Fibroblast of villous mesenchyme (primary cell): Measurements from ENCODE around the gene RPL14. TPM values are rescaled to one million over a fixed set of nuclear protein-coding genes. Genes with fewer than 3 reads are reported as not detected.

ENCODE experiments used
- DNase-seq: peaks from one replicate; pipeline ENCODE4 v3.0.0-alpha.2; 2010; ENCODE audit warnings: low read depth
- H3K4me3 ChIP-seq: 2 replicates; pipeline ENCODE4 v1.5.1; 2011; ENCODE audit warnings: low read depth, mild to moderate bottlenecking, low read length
- CTCF ChIP-seq: IDR thresholded peaks from 2 replicates; pipeline ENCODE4 v1.5.1; 2012; ENCODE audit warnings: low read depth, mild to moderate bottlenecking, low read length; ENCODE audit not compliant: insufficient read depth
- small RNA-seq: library from RNA; depleted of rRNA; stranded (forward); fragments of <200 nt; gene quantifications from one replicate; pipeline ENCODE3, GENCODE V24; 2012
- total RNA-seq: library from RNA; depleted of rRNA; stranded (reverse); fragments of >200 nt; gene quantifications from 2 replicates; pipeline ENCODE4 v1.2.3, GENCODE V29; 2012

Gene RPL14
- total RNA-seq, 1 donor, result 209 TPM

- no peak overlapping the region for H3K4me3 ChIP-seq
- no peak for TF ChIP-seq CTCF
- DNase-seq, result peak; percentile 34
These were observed 59.1 kb downstream of the RPL14 start for GRCh38 chr3:40516201-40516600.

DNA sequence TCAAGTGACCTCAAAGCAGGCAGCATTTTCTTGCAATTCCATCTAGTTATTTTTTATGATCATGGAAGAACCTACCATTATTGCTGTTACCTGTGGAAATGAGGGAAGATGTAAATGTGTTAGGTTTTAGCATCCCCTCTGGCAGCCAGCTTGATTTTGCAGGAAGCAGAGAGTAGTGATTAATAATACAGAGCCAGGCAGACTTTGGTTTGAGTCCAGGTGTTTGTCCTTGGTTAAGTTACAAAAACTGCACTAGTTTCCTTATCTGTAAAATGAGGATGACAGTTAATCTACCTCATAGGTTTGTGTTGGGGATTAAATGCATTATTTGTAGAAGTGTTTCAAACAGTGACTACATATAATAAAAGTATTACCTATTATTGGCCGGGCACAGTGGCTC lies 60.9 kb downstream of the RPL14 start:
- TF ChIP-seq CTCF, result no peak
- DNase-seq, result no peak
- H3K4me3 ChIP-seq, result no peak overlapping the region

Small RNAs within 50 kb of the gene (small RNA-seq; reads per million reads assigned to genes)
- gene RNU5B-2P, result not detected

Other genes starting within 250 kb of the RPL14 start
- gene EIF1B, start 147.6 kb upstream of the RPL14 start, total RNA-seq, result 13.5 and 19.0 TPM in 2 replicates
- gene ENTPD3, start 70.2 kb upstream of the RPL14 start, total RNA-seq, result under 0.01 TPM in 1 of 2 replicates, not detected in the other
- 3.9 and 5.2 TPM in 2 replicates for gene ZNF619, start 19.8 kb downstream of the RPL14 start, total RNA-seq
- gene ZNF620, start 48.7 kb downstream of the RPL14 start, total RNA-seq, result 0.86 and 0.97 TPM in 2 replicates
- gene ZNF621, start 67.6 kb downstream of the RPL14 start, total RNA-seq, result 18.0 and 19.0 TPM in 2 replicates